GM21786 (cell line): Measurements from ENCODE around the gene GABBR2.
"Not testable (repeated sequence)": the region's sequence is repeated elsewhere in the genome, so short reads cannot be mapped to it uniquely, and the experiment has no call there.

ENCODE experiments used
- ATAC-seq: cut with Tn5 transposase; IDR thresholded peaks from one replicate; pipeline ENCODE4 v1.9.1; 2021; ENCODE audit not compliant: unreplicated experiment

Gene GABBR2

DNA sequence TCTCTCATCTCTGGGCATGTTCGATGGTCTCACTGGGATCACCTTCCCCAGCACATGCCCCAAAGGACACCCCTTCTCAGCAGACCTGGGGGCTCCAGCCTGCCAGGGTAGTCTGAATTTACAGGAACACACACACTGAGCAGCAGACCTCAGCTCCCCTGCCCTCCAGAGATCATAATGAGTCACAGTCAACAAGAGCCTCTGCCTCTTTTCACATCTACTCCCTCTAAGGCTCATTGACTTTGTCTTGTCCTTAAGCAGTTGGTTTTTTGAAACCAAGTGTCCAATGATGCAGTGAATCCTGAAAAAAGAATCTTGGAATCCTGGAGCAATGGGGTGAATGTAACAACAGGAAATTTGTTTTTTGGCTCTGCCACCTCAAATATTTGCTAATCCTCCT lies 20.8 kb downstream of the GABBR2 start:
- no peak for ATAC-seq

GRCh38 chr9:98686961-98687855 lies 21.5 kb downstream of the GABBR2 start:
- ATAC-seq, result no peak

- not testable (repeated sequence) for ATAC-seq
Measured at GRCh38 chr9:98684816-98685215, 23.9 kb downstream of the GABBR2 start.

GRCh38 chr9:98678244-98678842 lies 30.4 kb downstream of the GABBR2 start:
- ATAC-seq, result no peak

DNA sequence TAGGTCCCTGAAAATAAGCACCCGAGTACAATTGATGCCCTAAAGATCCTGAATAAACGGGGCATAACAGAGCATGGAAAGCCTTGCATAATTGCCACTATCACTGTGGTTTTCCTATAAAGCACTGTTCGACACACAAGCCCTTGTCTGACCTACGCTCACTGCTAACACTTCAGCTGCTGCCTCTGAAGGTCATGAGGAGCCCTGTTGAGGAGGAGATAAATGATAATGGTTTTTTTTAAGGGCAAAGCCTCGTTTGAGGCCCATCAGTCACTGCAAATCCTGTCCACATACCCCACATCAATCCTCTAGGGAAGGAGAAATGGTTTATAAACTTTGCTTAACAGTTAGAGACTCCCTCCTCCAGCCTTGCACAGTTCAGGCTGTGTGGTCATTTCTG lies 35.1 kb downstream of the GABBR2 start:
- ATAC-seq, result no peak

DNA sequence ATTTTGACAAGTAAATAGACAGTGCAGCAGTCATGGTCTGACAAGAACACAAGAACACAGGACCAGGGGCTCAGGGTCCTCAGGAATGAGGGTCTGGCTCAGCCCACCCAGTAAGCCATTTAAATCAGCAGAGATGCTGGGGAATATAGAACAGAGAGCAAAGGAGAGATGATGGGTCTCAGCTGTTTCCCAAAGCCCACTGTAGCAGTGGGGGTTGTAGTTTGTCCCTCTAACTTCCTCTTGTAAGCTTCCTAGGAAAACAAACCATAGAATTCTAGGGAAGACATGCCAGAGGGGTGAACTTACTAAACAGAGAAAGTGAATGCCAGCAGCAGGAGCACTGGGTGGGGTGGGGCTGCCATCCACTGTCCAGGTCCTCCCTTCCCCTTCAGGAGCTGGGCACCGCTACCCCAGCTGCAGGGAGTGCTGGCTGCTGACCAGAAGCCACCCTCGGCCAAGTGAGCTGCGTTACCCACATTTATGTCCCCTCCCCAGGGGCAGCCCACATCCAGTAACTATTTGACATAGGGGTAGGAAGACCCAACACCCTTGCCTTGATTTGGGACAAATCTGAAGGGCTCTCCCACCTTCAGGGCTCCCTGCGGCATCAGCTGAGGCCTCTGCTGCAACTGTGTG lies 41.6 kb downstream of the GABBR2 start:
- no peak for ATAC-seq

DNA sequence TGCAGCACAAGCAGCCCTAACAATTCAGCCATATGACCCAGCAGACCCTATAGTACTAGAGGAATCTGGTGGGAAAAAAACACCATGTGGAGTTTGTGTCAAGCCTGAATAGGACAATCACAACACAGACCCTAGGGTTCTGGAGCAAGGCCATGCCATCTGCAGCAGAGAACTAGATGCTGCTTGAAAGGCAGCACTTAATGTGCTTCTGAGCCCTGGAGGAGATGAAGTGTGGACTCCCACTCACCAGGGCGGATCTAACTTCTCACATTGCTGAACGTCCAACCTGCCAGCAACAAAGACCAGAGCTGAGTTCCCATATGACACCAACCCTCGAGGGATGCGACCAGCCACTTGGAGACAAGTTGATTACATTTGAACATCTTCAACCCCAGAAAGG lies 43.2 kb downstream of the GABBR2 start:
- ATAC-seq, result no peak

- ATAC-seq, result no peak
Measured at GRCh38 chr9:98660541-98660940, 48.2 kb downstream of the GABBR2 start.

GRCh38 chr9:98658951-98659351 lies 49.8 kb downstream of the GABBR2 start:
- ATAC-seq, result no peak

DNA sequence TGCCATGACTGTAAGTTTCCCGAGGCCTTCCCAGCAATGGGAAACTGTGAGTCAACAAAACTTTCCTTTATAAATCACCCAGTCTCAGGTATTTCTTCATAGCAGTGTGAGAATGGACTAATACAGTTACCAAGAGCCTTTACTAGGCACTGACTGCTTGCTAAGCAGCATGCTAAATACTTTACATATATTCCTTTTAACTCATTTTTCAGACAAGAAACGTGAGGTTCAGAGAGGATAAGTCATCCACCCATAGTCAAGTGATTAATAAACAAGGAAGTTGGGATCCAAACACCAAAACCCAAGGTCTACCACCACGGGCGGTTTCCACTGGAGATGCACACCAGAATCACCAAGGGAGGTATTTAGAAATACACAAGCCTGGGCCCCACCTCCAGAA lies 50.8 kb downstream of the GABBR2 start:
- no peak for ATAC-seq

GRCh38 chr9:98656511-98656910 lies 52.2 kb downstream of the GABBR2 start:
- no peak for ATAC-seq

DNA sequence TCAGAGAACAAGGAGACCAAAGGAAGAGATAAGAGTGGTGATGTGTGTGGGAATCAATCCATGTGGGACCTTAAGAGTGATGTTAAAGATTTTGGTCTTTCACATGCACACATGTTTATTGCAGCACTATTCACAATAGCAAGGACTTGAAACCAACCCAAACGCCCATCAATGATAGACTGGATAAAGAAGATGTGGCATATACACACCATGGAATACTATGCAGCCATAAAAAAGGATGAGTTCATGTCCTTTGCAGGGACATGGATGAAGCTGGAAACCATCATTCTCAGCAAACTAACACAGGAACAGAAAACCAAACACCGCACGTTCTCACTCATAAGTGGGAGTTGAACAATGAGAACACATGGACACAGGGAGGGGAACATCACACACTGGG lies 53.3 kb downstream of the GABBR2 start:
- not testable (repeated sequence) for ATAC-seq

DNA sequence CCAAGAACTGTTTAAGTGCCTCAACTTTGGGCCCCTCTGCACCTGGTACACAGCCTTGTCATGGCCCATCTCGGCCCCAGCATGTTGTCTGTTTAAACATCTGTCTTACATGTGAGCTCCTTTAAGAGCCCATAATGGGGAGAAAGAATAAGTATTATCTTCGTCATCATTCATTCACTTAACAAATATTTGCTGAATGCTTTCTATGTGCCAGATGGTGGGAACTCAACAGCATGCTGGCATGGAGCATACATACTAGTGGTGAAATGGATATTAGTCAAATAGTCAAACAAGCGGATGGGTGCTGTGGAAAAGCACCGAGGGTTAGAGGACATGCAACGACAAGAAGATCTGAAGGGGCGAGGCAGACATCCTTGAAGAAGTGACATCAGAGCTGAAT lies 54.5 kb downstream of the GABBR2 start:
- no peak for ATAC-seq

DNA sequence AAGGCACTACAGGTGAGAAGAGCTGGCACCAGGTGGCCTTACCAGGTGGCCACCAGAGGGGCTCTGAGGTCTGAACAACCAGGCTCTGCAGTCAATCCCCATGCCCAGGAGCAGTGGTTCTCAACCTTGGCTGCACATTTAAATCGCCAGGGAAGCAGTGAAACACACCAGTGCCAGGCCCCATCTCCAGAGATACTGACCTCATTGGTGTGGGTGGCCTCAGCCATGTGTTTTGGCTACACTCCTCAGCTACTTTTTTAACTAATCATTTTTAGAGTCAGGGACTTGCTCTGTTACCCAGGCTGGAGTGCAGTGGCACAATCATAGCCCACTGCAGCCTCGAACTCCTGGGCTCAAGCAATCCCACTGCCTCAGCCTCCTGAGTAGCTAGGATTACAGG lies 56.0 kb downstream of the GABBR2 start:
- no peak for ATAC-seq

- no peak for ATAC-seq
Measured at GRCh38 chr9:98652302-98652701, 56.4 kb downstream of the GABBR2 start.

DNA sequence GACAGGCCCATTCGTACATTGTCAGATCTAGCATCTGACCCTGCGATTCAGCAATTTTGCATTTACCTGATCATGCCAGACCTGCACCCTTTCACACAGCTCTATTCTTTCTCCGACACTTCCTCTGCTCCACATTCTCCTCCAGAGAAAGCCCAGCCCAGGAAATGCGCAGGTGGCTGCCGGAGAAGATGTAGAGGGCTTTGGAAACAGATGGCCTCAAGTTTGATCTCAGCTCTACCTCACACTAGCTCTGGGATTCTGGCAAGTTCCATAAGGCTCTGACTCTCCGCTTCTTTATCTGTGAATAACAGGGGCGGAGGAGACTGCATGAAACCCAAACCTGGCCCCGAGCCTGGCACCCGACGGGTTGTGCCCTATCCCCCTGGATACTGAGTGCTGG lies 61.5 kb downstream of the GABBR2 start:
- no peak for ATAC-seq

- no peak for ATAC-seq
Measured at GRCh38 chr9:98644011-98644410, 64.7 kb downstream of the GABBR2 start.

DNA sequence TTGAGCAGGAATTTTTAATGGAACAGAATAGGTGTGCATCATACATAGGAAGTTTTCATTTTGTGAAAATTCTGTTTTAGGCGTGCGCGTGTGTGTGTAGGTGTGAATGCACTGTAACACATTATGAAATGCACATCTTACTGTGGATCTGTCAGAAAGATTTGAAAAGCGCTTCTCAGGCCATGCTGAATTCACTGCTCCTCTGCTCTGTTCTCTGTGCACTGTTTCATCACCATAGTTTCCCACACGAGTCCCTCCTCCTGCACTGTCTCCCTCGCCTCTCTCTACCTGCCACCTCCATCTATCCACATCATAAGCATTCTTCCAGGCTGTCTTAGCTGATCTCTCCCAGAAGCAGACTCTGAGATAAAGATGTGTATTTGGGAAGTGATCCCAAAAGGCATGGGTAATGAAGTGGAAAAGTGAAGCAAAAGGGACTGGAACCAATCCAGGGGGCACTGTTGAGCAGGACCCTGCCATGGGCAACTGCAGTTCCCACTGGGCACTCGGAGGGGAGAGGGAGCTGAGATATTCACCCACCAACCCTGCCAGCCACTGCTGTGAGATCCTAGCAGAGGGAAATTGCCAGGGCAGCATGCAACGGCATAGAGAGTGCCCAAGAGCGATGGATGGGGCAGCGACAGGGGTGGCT lies 65.9 kb downstream of the GABBR2 start:
- no peak for ATAC-seq

DNA sequence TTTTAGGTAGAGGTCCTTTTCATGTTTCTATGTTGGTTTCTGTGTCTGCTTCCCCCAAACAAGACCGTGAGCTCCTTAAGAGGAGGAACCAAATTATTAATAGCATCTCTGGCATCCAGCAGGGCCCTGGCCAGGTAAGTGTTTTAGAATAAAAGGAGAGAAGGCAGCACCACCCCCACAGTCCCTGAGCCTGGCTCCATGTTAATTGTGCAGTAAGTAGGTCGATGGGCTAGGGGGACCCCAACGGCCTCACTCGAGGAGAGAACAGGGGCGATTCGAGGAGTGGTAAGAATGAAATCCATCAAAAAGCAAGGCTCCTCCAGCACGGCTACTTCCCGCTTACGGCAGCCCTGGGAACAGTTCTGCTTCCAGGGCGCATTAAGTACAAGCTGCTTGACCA lies 67.0 kb downstream of the GABBR2 start:
- ATAC-seq, result no peak

- ATAC-seq, result no peak
Measured at GRCh38 chr9:98640394-98640793, 68.3 kb downstream of the GABBR2 start.

DNA sequence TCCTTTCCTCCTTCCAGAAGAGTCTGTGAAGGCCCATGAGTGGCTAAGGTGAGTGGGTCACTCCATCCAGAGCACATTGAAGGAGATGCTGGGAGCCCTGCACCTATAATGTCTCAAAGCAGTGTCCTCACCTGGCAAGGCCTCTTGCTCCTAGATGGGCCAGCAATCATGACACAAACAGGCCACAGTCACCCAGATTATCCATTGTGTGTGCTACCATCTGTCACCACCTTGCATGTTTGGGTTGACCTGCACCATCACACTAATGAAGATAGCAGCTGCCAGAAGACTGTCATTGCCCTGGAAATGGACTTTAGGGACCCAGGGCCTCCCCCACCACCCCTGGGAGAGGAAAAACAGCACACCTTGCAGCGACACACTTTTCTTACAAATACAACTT lies 69.6 kb downstream of the GABBR2 start:
- ATAC-seq, result no peak

- no peak for ATAC-seq
Measured at GRCh38 chr9:98637381-98637780, 71.4 kb downstream of the GABBR2 start.
